HEK293 (cell line): Measurements from ENCODE around the gene ANO7.

Experiments
- CTCF ChIA-PET: fragments of 350-600 bp; formaldehyde crosslinking; extraction: SDS; loops from one replicate; lab custom pipeline; 2021; ENCODE audit warnings: antibody characterized with exemption; lab: Yijun Ruan, JAX
- POLR2A ChIA-PET: fragments of 300-600 bp; formaldehyde crosslinking; extraction: SDS; loops from one replicate; lab custom pipeline; 2020; ENCODE audit warnings: antibody characterized with exemption, inconsistent platforms; lab: Yijun Ruan, JAX
- H3K27ac ChIP-seq: fragments of 200-500 bp; sonication (Bioruptor generic); 2 replicates; pipeline ENCODE4 v1.5.1; 2014; ENCODE audit warnings: low read depth, low read length, control low read depth, inconsistent platforms; ENCODE audit errors: extremely low read depth
- H3K36me3 ChIP-seq, 2 experiments: fragments of 200-500 bp in 1 of 2; sonication (Bioruptor generic) in 1 of 2; 1 replicate in 1 of 2; 2 replicates in 1 of 2; pipeline ENCODE4 v1.5.1; 2014 to 2017; ENCODE audit warnings: inconsistent platforms in 2 of 2, low read length in 2 of 2; ENCODE audit not compliant: control insufficient read depth in 2 of 2, insufficient read depth in 1 of 2
- H3K4me1 ChIP-seq: fragments of 200-500 bp; sonication (Bioruptor generic); 2 replicates; pipeline ENCODE4 v1.5.1; 2014; ENCODE audit warnings: mild to moderate bottlenecking, low read length, inconsistent platforms; ENCODE audit not compliant: control insufficient read depth, insufficient read depth
- H3K4me3 ChIP-seq: 2 replicates; pipeline ENCODE4 v1.5.1; 2011; ENCODE audit warnings: low read depth, mild to moderate bottlenecking, control low read depth, low read length, moderate library complexity
- H3K9me3 ChIP-seq: fragments of 200-500 bp; sonication (Bioruptor generic); 2 replicates; pipeline ENCODE4 v1.5.1; 2014; ENCODE audit warnings: low read depth, low read length, inconsistent platforms; ENCODE audit not compliant: control insufficient read depth, insufficient read depth
- BCL11A ChIP-seq: fragments of 450-650 bp; formaldehyde crosslinking; IDR thresholded peaks from 2 replicates; pipeline ENCODE4 v1.5.1; 2016; ENCODE audit warnings: low read depth, missing biosample characterization, missing genetic modification characterization
- FEZF1 ChIP-seq: fragments of 450-650 bp; formaldehyde crosslinking; IDR thresholded peaks from 2 replicates; pipeline ENCODE4 v1.5.1; 2016; ENCODE audit warnings: missing biosample characterization, missing genetic modification characterization
- ZIC2 ChIP-seq: fragments of 450-650 bp; formaldehyde crosslinking; IDR thresholded peaks from 2 replicates; pipeline ENCODE4 v1.5.1; 2016; ENCODE audit warnings: missing biosample characterization, missing genetic modification characterization
- ZNF202 ChIP-seq: fragments of 450-650 bp; formaldehyde crosslinking; IDR thresholded peaks from 2 replicates; pipeline ENCODE4 v1.5.1; 2016; ENCODE audit warnings: missing biosample characterization, missing genetic modification characterization, borderline replicate concordance
- ZNF354C ChIP-seq: fragments of 450-650 bp; formaldehyde crosslinking; IDR thresholded peaks from 2 replicates; pipeline ENCODE4 v1.5.1; 2016; ENCODE audit warnings: missing biosample characterization, missing genetic modification characterization, low read depth, borderline replicate concordance
- ZNF391 ChIP-seq: fragments of 450-650 bp; formaldehyde crosslinking; IDR thresholded peaks from 2 replicates; pipeline ENCODE4 v1.5.1; 2016; ENCODE audit warnings: low read depth, missing biosample characterization, missing genetic modification characterization, borderline replicate concordance
- ZNF404 ChIP-seq: fragments of 450-650 bp; formaldehyde crosslinking; IDR thresholded peaks from 2 replicates; pipeline ENCODE4 v1.5.1; 2017; ENCODE audit warnings: missing biosample characterization, missing genetic modification characterization
- ZNF548 ChIP-seq: fragments of 450-650 bp; formaldehyde crosslinking; IDR thresholded peaks from 2 replicates; pipeline ENCODE4 v1.5.1; 2016; ENCODE audit warnings: missing biosample characterization, missing genetic modification characterization
- ZNF558 ChIP-seq: fragments of 450-650 bp; formaldehyde crosslinking; IDR thresholded peaks from 2 replicates; pipeline ENCODE4 v1.5.1; 2016; ENCODE audit warnings: missing biosample characterization, missing genetic modification characterization
- ZNF624 ChIP-seq: fragments of 450-650 bp; formaldehyde crosslinking; IDR thresholded peaks from 2 replicates; pipeline ENCODE4 v1.5.1; 2017; ENCODE audit warnings: missing biosample characterization, missing genetic modification characterization
- ZSCAN16 ChIP-seq: fragments of 450-650 bp; formaldehyde crosslinking; IDR thresholded peaks from 2 replicates; pipeline ENCODE4 v1.5.1; 2016; ENCODE audit warnings: missing biosample characterization, missing genetic modification characterization
- TF ChIP-seq, protein P1 (sequence below): fragments of 450-650 bp; formaldehyde crosslinking; IDR thresholded peaks from 2 replicates; pipeline ENCODE4 v1.5.1; 2016; ENCODE audit warnings: missing biosample characterization, missing genetic modification characterization
- TF ChIP-seq, protein P2 (sequence below): fragments of 450-650 bp; formaldehyde crosslinking; IDR thresholded peaks from 2 replicates; pipeline ENCODE4 v1.5.1; 2017; ENCODE audit warnings: missing biosample characterization, missing genetic modification characterization
- TF ChIP-seq, protein P3 (sequence below): fragments of 450-650 bp; formaldehyde crosslinking; IDR thresholded peaks from 2 replicates; pipeline ENCODE4 v1.5.1; 2017; ENCODE audit warnings: missing biosample characterization, missing genetic modification characterization
- TF ChIP-seq, protein P4 (sequence below): fragments of 450-650 bp; formaldehyde crosslinking; IDR thresholded peaks from 2 replicates; pipeline ENCODE4 v1.5.1; 2016; ENCODE audit warnings: missing biosample characterization, missing genetic modification characterization, borderline replicate concordance

The ANO7 gene

DNA sequence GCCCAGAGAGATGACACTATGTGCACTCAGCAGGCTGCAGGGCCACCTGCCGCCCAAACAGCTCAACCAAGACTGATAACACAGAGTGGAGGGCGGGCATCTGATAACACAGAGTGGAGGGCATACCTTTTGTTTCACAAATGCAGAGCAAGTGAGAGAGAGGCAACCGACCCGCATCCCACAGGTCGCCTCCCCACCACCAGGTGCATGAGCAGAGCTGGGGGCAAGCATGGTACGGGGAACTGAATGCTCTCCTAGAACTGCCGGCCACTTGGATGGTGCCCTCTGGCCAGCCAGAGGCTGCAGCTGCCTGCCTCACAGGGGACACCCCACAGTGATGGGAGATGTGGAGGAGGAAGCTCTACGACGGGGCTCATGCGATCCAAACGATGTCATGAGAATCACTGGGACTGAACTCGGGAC is 49.5 kb downstream of the ANO7 start:
- H3K4me3 ChIP-seq = no peak overlapping the region
- no peaks in the 10 kb centered on the region for H3K4me1 ChIP-seq
- no peak overlapping the region for H3K27ac ChIP-seq
- CTCF ChIA-PET = no interaction called here
- peaks cover 15 to 98% of the 10 kb centered on the region in 2 experiments for H3K36me3 ChIP-seq
- H3K9me3 ChIP-seq = no peaks in the 10 kb centered on the region
- peak; percentile 54 for TF ChIP-seq ZIC2 (tag by site-specific recombination)
- no peak for TF ChIP-seq ZNF404
- POLR2A ChIA-PET = no interaction called here

DNA sequence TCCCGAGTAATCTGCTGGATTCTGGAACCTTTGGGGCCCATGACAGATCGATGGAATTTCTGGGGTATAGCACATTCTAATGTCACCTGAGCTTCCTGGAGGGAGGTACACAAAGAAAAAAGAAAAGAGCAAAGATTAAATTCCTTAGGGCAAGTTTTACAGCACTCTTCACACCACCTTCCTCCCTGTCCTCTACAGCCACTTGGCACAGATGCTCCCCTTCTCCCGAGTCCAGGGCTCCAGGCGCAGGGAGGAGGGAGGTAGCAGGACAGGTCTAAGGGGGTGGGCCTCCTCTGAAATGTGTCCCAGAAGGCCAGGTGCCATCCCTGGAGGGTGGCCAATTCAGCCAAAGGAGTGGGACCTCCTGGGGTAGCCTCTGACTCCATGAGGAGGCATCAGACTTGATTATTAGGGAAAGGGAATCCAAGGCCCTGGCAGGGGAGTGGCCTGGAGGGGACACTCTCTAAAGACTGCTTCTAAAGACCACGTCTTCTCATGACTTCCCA is 50.3 kb downstream of the ANO7 start:
- ChIA-PET POLR2A (no interaction called here), CTCF (no interaction called here)
- Histone ChIP-seq H3K36me3 (peaks cover 16 to 98% of the 10 kb centered on the region in 2 experiments), H3K4me1 (no peaks in the 10 kb centered on the region), H3K9me3 (no peaks in the 10 kb centered on the region), H3K4me3 (no peak overlapping the region), H3K27ac (no peak overlapping the region)
- TF ChIP-seq FEZF1 (tag by site-specific recombination) = no peak
- no peak for TF ChIP-seq ZNF624
- TF ChIP-seq, protein P1, sequence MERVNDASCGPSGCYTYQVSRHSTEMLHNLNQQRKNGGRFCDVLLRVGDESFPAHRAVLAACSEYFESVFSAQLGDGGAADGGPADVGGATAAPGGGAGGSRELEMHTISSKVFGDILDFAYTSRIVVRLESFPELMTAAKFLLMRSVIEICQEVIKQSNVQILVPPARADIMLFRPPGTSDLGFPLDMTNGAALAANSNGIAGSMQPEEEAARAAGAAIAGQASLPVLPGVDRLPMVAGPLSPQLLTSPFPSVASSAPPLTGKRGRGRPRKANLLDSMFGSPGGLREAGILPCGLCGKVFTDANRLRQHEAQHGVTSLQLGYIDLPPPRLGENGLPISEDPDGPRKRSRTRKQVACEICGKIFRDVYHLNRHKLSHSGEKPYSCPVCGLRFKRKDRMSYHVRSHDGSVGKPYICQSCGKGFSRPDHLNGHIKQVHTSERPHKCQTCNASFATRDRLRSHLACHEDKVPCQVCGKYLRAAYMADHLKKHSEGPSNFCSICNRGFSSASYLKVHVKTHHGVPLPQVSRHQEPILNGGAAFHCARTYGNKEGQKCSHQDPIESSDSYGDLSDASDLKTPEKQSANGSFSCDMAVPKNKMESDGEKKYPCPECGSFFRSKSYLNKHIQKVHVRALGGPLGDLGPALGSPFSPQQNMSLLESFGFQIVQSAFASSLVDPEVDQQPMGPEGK (tag by site-specific recombination) = no peak
- no peak for TF ChIP-seq ZNF558 (tag by site-specific recombination)
- TF ChIP-seq, protein P2, sequence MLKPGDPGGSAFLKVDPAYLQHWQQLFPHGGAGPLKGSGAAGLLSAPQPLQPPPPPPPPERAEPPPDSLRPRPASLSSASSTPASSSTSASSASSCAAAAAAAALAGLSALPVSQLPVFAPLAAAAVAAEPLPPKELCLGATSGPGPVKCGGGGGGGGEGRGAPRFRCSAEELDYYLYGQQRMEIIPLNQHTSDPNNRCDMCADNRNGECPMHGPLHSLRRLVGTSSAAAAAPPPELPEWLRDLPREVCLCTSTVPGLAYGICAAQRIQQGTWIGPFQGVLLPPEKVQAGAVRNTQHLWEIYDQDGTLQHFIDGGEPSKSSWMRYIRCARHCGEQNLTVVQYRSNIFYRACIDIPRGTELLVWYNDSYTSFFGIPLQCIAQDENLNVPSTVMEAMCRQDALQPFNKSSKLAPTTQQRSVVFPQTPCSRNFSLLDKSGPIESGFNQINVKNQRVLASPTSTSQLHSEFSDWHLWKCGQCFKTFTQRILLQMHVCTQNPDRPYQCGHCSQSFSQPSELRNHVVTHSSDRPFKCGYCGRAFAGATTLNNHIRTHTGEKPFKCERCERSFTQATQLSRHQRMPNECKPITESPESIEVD (tag by site-specific recombination) = no peak
- no peak for TF ChIP-seq ZSCAN16 (tag by site-specific recombination)
- TF ChIP-seq, protein P3, sequence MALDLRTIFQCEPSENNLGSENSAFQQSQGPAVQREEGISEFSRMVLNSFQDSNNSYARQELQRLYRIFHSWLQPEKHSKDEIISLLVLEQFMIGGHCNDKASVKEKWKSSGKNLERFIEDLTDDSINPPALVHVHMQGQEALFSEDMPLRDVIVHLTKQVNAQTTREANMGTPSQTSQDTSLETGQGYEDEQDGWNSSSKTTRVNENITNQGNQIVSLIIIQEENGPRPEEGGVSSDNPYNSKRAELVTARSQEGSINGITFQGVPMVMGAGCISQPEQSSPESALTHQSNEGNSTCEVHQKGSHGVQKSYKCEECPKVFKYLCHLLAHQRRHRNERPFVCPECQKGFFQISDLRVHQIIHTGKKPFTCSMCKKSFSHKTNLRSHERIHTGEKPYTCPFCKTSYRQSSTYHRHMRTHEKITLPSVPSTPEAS (tag by site-specific recombination) = no peak
- TF ChIP-seq, protein P4, sequence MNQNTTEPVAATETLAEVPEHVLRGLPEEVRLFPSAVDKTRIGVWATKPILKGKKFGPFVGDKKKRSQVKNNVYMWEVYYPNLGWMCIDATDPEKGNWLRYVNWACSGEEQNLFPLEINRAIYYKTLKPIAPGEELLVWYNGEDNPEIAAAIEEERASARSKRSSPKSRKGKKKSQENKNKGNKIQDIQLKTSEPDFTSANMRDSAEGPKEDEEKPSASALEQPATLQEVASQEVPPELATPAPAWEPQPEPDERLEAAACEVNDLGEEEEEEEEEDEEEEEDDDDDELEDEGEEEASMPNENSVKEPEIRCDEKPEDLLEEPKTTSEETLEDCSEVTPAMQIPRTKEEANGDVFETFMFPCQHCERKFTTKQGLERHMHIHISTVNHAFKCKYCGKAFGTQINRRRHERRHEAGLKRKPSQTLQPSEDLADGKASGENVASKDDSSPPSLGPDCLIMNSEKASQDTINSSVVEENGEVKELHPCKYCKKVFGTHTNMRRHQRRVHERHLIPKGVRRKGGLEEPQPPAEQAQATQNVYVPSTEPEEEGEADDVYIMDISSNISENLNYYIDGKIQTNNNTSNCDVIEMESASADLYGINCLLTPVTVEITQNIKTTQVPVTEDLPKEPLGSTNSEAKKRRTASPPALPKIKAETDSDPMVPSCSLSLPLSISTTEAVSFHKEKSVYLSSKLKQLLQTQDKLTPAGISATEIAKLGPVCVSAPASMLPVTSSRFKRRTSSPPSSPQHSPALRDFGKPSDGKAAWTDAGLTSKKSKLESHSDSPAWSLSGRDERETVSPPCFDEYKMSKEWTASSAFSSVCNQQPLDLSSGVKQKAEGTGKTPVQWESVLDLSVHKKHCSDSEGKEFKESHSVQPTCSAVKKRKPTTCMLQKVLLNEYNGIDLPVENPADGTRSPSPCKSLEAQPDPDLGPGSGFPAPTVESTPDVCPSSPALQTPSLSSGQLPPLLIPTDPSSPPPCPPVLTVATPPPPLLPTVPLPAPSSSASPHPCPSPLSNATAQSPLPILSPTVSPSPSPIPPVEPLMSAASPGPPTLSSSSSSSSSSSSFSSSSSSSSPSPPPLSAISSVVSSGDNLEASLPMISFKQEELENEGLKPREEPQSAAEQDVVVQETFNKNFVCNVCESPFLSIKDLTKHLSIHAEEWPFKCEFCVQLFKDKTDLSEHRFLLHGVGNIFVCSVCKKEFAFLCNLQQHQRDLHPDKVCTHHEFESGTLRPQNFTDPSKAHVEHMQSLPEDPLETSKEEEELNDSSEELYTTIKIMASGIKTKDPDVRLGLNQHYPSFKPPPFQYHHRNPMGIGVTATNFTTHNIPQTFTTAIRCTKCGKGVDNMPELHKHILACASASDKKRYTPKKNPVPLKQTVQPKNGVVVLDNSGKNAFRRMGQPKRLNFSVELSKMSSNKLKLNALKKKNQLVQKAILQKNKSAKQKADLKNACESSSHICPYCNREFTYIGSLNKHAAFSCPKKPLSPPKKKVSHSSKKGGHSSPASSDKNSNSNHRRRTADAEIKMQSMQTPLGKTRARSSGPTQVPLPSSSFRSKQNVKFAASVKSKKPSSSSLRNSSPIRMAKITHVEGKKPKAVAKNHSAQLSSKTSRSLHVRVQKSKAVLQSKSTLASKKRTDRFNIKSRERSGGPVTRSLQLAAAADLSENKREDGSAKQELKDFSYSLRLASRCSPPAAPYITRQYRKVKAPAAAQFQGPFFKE (tag by site-specific recombination) = no peak
- no peak for TF ChIP-seq ZNF548 (tag by site-specific recombination)
- TF ChIP-seq ZIC2 (tag by site-specific recombination) = no peak
- TF ChIP-seq BCL11A (tag by site-specific recombination) = no peak
- no peak for TF ChIP-seq ZNF354C (tag by site-specific recombination)
- TF ChIP-seq ZNF202 (tag by site-specific recombination) = no peak
- TF ChIP-seq ZNF391 = no peak
